HG02798 (cell line): ENCODE data around the gene WDR27.
A peak's percentile ranks its signal among the peaks of the same experiment; 100 is the strongest.

Experiments used
- ATAC-seq: cut with Tn5 transposase; IDR thresholded peaks from one replicate; pipeline ENCODE4 v1.9.1; 2021; ENCODE audit warnings: mild to moderate bottlenecking; ENCODE audit not compliant: unreplicated experiment, poor library complexity

The WDR27 gene

GRCh38 chr6:169574420-169574819 lies 127.4 kb downstream of the WDR27 start:
- ATAC-seq = no peak

- ATAC-seq = no peak
Observed at GRCh38 chr6:169573883-169574282, 127.9 kb downstream of the WDR27 start.

GRCh38 chr6:169571123-169571962 lies 130.5 kb downstream of the WDR27 start:
- ATAC-seq = no peak

GRCh38 chr6:169568314-169569087 lies 133.3 kb downstream of the WDR27 start:
- ATAC-seq = no peak

- ATAC-seq = no peak
Observed at GRCh38 chr6:169567819-169568218, 134.0 kb downstream of the WDR27 start.

GRCh38 chr6:169566961-169567750 lies 134.7 kb downstream of the WDR27 start:
- no peak for ATAC-seq

GRCh38 chr6:169566319-169566718 lies 135.5 kb downstream of the WDR27 start:
- no peak for ATAC-seq

GRCh38 chr6:169564453-169565240 lies 137.2 kb downstream of the WDR27 start:
- no peak for ATAC-seq

GRCh38 chr6:169561665-169562064 lies 140.2 kb downstream of the WDR27 start:
- no peak for ATAC-seq

- ATAC-seq = no peak
Observed at GRCh38 chr6:169559592-169559991, 142.2 kb downstream of the WDR27 start.

GRCh38 chr6:169558774-169559441 lies 142.9 kb downstream of the WDR27 start:
- ATAC-seq = no peak

- no peak for ATAC-seq
Observed at GRCh38 chr6:169558378-169558773, 143.5 kb downstream of the WDR27 start.

GRCh38 chr6:169557887-169558286 lies 143.9 kb downstream of the WDR27 start:
- no peak for ATAC-seq

- ATAC-seq = peak; percentile 100
Observed at GRCh38 chr6:169556758-169557548, 144.9 kb downstream of the WDR27 start.

- ATAC-seq = no peak
Observed at GRCh38 chr6:169555971-169556617, 145.7 kb downstream of the WDR27 start.

- ATAC-seq = no peak
Observed at GRCh38 chr6:169545982-169546381, 155.8 kb downstream of the WDR27 start.

- ATAC-seq = no peak
Observed at GRCh38 chr6:169543704-169544103, 158.1 kb downstream of the WDR27 start.

- ATAC-seq = no peak
Observed at GRCh38 chr6:169542491-169542890, 159.3 kb downstream of the WDR27 start.
